Stimulated activated CD4-positive, alpha-beta T cell treated with anti-CD3 and anti-CD28 coated beads, Interleukin-1b, Interleukin-23, amount 100 ng/mL, for 4 hours (primary cell): ENCODE measurements around the gene TAF5L.
"Not testable (repeated sequence)": the region's sequence is repeated elsewhere in the genome, so short reads cannot be mapped to it uniquely, and the experiment has no call there.

ENCODE experiments used
- DNase-seq, 2 donors: peaks; one replicate each; pipeline ENCODE4 v3.0.0-alpha.2; 2020; ENCODE audit warnings: low read depth in 2 of 2

The TAF5L gene

DNA sequence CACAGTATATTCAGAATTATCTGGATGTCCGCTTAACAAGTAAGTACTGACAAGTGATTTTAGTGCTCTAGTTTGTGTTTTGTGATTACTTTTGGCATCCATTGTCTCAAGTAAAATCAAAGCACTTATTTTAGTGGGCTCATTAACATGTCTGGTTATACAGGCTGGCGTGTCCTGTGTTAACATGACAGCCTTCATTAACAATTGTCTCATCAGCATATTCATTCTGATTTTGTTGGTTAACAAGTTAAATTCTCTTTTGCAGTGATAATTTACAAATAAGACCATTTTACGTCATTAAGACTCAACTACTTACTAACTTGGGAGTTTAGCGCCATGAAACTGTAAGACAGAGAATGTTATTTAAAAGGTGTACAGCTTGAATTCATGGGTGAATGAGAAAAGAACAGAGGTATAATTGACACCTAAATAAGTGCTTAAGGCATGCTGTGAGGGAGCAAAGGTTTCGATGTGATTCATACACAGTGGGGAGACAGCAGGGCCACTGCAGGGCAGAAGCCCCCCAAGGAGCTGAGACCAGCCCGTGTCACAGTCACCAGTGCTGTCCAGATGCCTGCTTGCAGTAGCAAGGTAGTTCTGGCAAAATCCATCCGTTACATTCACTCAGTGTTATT is 22.4 kb downstream of the TAF5L start:
- no peak for DNase-seq

DNA sequence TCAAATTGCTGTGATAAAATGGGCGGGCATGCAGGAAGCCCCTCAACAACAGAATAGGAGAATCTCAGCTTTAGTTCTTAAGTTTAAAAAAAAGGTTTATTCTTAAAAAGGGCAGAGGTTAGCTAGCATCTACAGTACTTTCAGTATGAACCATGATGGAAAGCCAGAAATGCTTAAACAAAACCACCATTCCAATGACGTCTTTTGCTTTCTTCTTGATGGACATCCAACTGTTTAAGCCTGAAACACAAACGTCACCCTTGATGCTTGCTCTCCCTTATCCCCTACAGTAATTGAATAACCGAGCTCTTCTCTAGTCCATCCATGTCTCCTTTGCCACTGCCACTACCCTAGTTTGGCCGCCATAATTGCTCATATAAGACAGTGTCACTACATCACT is 25.7 kb downstream of the TAF5L start:
- no peak for DNase-seq

DNA sequence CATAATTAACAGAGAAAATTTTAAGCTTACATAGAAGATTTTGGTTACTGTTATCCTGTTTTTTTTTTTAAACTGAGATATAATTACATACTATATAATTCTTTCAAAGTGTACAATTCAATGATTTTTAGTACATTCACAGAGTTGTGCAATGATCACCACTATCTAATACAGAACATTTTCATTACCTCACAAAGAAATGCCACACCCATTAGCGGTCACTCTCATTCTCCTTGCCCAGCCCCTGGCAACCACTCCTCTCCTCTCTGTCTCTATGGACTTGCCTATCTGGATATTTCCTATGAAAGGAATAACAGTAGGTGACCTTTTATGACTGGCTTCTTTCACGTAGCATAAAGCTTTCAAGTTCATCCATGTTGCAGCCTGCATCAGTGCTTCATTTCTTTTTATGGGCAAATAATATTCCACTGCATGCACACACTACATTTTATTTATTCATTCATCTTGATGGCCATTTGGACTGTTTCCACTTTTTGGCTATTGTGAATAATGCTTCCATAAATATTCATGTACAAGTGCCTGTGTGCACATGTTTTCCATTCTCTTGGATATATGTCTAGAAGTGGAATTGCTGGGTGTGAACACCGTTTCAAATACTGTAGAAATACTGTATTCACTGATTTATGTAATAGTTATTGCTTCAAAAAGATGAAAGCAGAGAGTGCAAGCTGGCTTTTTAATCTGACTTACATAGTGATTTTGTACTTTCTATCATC is 26.5 kb downstream of the TAF5L start:
- DNase-seq, result no peak

DNA sequence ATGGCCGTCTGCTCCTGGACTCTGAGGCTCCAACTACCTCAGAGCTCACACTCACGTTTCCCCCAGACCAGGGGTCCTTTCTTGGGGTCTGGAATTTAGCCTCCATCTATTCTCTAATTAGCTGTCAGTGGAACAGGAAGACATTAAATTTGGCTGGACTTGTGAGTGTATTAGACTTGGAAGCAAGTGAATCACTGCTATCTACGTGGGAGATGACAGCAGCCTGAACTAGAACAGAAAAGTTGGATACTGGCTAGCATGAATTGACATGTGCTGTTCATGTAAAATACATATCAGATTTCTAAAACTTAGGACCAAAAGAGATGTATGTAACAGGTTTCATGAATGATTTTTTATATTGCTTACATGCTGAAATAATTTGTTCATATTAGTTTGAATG is 28.0 kb downstream of the TAF5L start:
- DNase-seq, result no peak

DNA sequence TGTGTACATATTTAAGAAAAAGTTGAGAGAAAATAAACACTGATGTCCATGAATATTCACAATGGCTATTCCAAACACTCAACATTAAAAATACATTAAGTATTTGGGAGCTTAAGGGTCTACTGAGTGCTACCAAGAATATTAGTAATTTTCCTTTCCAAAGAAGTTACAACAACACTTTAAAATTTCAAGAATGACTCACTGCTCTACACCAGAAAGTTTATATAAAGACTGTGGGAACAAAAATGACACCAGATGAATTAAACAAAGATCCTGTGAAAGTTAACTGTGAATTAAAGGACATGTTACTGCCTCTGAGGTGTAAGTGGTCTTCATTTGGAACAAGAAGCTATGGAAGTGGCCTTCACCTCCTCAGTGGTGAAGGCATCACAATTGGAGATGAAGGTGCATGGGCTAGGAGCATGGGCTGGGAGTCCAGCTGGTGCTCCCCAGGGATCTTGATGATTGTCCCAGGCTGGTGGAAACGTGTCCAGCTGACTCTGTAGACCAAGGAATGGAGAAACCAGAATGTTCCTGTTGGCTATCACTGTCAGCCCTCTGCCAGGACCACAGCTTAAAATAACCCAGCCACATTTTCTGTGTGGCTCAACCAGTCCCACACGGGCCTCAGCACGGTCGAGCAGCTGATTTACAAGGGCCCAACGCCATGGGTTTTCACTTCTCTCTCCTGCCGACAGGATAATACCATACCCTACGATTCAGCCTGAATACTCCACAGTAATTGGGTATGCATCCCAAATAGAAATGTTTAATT is 28.8 kb downstream of the TAF5L start:
- DNase-seq, result no peak

DNA sequence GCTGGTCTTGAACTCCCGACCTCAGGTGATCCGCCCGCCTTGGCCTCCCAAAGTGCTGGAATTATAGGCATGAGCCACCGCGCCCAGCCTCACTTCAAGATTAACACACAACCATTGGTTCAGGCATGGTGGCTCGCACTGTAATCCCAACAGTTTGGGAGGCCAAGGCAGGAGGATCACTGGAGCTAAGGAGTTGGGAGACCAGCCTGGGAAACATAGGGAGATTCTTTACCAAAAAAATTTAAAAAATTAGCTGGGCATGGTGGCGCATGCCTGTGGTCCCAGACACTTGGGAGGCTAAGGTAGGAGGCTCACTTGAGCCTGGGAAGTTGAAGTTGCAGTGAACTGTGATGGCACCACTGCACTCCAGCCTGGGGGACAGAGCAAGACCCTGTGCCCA is 30.0 kb downstream of the TAF5L start:
- DNase-seq, result not testable (repeated sequence)

DNA sequence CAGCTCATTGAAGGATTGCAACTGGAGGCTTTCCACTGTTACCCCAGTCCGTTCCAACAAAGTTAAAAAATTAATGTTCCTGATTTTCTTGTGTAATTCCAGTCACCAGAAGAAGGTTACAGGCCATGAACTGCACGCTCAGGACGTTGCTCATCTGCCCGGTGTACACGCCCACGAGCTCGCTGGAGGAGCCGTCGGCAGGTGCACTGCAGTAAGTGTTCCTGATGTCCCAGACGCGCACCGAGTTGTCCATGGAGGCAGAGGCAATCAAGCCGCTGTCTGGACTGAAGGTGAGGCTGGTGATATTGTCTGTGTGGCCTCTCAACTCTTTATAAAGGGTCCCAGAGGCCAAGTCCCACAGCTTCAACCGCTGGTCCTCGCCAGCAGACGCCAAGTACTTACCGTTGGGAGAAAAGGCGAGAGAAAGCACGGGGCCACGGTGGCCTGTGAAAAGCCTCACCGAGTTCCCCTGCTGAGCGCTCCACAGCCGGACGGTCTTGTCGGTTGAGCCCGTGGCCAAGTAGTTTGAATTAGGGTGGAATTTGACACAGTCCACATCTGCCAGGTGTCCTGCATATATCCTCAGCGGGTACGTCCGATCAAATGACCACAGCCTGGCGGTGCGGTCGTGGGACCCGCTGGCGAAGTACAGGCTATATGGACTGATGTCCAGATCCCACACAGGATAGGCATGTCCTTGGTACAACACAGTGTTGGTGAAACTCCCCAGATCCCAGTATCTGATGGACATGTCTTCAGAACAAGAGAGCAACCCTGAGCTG is 31.5 kb downstream of the TAF5L start:
- DNase-seq, result no peak

DNA sequence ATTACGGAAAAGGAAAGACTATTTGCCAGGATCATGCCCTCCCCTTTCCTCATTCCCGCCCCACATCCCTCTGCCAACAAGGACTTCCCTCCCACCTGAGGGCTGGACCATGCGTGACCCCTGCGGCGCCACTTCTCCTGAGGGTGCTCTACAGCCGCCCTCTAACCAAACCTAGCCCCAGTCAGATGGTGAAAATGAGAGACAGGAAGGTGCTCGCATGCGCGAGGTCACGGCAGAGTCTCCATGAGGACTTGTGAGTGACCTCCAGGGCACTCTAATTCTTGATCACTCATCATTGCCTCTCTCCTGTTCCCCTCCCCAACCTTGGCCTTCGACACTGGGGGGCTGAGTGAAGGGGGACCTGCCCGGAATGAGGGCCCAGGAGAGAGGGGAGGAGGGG is 32.1 kb downstream of the TAF5L start:
- DNase-seq, result no peak

DNA sequence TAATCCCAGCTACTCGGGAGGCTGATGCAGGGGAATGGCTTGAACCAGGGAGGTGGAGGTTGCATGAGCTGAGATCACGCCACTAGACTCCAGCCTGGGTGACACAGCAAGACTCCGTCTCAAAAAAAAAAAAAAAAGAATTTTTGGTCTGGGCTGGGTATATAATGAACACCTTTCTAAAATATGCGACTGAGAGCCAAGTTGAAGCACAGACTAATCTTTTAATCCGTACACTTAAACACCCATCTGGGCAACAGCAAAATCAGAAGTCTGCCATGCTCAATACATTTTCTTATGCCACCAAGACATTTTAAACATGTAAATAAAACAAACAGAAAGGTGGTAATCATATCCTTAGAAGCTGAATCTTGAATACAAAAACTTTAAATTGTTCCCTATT is 35.8 kb downstream of the TAF5L start:
- no peak for DNase-seq

DNA sequence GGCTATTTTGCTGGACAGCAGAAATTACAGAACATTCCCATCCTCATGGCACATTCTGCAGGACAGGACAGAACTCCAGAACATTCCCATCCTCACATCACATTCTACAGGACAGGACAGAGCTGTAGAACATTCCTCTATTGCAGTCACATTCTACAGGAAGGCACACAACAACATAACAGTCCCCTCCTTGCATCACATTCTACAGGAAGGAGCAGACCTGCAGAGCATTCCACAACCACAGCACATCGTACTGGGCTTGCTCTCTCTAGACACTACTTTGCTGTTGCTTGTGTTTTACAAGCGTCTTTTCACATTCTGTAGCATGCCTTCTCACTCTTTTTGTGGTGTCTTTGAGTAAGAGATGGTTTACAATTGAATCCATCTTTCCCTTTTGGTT is 40.6 kb downstream of the TAF5L start:
- no peak for DNase-seq

DNA sequence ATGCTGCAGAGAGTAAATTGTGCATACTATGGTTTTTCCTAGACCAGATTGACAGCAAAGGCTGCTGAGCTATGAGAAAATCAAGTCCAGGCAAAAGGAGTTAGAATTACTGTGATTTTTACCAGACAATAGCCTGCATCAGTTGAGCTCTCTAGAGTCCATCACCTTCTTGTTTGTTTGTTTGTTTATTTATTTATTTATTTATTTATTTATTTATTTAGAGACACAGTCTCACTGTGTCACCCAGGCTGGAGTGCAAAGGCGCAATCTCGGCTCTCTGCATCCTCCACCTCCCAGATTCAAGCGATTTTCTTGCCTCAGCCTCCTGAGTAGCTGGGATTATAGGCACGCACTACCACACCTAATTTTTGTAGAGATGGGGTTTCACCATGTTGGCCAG is 43.2 kb downstream of the TAF5L start:
- DNase-seq, result no peak

DNA sequence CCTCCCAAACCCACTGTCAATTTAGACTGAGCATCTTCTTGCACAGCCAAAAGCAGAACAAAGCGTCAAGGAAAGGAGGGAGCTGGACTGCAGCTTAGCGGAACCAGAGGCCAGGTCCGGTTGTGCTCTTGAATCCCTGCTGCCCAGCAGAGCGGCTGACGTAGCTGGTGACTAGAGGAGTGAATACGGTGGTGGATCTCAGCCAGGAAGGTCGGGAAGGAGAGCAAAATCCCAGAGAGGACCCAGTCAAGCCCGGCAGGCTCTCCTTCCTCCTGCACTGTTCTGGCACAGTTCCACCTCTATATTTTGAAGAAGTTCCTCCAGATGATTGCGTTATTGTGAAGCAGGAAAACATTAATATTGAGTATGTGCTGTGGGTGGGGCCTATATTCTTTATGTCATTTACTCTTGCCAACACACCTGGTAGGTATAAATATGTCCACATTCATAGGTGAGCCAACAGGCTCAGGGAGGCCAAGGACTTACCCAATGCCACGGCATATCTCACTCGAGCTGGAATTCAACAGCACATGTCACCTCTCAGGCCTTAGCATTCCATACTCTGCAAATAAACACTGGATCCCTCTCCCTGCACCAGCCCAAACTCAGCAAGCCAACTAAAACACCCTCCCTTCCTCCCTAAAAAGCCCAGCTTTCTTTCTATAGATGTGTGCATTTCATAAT is 43.8 kb downstream of the TAF5L start:
- no peak for DNase-seq

DNA sequence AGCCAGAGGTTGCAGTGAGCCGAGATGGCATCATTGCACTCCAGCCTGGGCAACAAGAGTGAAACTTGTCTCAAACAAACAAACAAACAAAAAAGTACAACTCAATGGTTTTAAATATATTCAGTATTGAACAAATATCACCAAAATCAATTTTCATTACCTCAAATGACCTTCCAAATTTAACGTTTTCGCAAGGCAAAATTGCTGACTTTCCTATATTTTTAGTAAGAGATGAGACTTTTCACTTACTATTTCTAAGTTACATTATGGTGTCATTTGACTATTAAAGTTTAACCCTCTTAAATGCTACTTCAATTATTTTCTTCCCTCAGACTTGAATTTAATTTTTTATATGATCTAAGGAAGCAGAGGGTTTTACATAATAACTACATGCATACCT is 44.4 kb downstream of the TAF5L start:
- no peak for DNase-seq

DNA sequence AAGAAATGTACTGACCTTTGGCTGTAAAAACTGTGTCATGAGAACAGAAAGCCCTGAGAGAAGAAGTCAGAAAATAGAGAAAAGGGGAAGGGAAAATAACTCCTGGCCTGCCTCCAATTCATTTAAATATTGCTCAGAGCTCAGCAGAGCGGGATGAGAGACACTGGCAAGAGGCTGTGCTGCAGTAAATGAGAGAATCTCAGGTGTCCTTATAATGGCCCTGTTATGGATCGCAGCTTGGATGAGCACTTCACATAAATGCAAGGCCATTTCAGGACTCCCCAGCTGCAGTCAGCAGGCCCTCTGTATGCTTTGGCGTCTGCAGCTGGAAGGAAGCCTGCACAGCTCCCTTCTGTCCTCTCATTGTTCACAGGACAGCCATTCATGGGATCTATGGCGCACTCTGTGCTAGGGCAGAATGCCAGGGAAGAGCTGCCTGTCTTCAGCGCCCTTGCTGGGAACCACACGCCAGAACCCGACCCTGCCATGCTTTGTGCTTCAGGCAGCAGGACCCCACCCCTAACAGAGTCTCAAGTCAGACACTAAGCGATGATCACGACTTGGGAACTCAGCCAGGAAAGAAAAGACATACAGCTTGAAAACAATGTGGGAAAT is 46.8 kb downstream of the TAF5L start:
- no peak for DNase-seq

DNA sequence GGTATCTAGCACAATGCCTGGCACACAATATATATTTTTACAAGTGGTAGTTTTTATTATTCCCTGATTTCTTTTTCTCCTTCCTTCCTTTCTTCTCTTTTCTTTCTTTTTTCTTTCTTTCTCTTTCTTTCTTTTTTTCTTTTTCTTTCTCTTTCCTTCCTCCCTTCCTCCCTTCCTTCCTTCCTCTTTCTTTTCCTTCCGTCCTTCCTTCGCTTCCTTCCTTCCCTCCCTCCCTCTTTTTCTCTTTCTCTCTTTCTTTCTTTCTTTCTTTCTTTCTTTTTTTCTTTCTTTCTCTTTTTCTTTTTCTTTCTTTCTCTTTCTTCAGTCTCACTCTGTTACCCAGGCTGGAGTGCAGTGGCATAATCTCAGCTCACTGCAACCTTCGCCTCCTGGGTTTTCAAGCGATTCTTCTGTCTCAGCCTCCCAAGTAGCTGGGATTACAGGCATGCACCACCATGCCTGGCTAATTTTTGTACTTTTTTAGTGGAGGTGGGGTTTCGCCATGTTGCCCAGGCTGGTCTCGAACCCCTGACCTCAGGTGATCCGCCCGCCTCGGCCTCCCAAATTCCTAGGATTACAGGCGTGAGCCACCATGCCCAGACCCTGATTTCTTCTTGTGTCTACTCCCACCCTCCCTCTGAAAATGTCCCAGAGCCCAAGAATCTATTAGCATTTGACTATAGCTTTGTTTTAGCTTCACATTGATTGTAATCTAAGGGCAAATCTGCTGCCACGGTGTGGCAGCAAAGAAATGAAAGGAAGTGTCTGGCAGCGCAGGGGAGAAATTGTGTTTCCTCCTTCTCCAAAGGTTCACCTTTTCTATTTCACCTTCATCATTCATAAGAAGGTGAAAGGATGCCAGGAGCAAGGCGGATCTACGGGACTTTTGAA is 47.5 kb downstream of the TAF5L start:
- DNase-seq, result no peak

DNA sequence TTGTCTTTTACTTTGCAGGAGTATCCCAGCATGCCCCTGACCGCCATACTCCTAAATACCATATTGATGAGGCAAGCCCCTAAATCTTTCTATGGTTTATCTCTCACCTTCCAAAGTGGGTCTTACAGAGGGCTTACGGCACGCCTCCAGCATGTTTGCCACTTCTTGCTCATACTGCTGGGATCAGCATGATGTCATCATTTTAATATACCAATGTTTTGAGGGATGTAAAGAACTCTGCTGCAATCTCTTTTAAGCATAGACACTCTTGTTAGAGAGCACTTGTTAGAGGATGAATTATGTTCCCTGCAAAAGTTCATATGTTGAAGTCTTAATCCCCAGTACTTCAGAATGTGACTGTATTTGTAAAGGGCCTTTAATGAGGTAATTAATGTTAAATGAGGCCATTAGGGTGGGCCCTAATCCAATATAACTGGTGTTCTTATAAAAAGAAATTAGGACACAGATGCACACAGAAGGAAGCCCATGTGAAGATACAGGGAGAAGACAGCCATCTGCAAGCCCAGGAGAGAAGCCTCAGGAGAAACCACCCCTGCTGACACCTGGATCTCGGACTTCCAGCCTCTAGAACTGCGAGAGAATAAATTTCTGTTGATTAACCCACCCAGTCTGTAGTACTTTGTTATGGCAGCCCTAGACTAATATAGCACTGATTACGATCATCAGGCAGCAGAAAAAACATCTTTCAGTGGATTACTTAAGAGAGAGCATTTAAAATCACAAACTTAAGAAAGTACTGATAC is 51.1 kb downstream of the TAF5L start:
- DNase-seq, result no peak

DNA sequence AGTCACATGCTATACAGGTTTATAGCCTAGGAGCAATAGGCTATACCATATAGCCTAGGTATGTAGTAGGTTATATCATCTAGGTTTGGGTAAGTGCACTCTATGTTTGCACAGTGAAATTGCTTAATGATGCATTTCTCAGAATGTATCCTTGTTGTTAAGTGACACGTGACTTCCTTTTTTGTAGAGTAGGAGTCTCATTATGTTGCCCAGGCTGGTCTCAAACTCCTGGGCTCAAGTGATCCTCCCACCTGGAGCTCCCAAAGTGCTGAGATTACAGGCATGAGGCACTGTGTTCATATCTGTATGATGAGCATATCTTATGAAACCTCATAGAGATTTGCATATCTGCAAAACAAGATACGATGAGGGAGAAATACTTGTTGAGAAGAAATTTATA is 53.6 kb downstream of the TAF5L start:
- no peak for DNase-seq

DNA sequence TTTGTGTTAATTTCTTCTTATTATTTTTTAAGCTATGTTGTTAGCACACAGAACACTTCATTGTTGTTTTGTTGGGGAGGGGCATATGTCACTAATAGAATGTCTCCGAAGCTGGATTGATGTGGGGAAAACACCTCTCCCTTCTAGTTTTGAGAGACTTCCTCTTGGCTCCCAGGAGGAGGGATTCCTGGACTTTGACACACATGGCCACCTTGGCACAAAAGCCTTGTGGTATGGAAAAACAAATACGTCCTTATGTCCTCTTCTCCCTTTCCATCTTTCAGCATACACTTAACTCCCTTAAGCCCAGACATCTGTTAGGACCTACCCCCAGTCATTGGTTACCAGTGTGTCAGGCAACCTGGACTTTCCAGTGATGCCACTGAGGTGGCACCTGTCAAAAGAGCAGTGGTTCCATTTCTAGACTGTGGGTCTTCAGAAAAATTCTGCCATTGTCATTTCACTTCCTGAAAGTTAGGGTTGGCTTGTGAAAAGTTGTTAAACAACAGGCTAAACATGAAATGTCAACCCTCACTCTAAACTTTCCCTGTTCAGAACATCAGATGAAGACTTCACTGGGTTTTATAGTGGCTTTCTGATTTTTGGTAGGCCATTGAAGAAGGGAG is 54.9 kb downstream of the TAF5L start:
- no peak for DNase-seq

DNA sequence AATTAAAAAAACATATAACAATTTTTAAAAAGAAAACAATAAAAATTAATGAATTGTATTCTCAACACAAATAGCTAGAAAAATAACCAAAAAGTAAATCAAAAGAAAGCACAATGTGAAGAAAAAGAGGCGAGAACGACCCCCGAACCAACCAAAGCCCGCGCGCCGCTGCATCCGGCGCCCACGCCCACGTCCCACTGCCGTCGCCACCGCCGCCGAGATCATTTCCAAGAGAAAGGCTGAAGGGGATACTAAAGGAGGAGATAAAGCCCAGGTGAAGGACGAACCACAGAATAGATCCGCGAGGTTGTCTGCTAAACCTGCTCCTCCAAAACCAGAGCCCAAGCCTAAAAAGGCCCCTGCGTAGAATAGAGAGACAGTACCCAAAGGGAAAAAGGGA is 55.6 kb downstream of the TAF5L start:
- DNase-seq, result no peak
